ENCODE results near the gene KCNH1.

DNA sequence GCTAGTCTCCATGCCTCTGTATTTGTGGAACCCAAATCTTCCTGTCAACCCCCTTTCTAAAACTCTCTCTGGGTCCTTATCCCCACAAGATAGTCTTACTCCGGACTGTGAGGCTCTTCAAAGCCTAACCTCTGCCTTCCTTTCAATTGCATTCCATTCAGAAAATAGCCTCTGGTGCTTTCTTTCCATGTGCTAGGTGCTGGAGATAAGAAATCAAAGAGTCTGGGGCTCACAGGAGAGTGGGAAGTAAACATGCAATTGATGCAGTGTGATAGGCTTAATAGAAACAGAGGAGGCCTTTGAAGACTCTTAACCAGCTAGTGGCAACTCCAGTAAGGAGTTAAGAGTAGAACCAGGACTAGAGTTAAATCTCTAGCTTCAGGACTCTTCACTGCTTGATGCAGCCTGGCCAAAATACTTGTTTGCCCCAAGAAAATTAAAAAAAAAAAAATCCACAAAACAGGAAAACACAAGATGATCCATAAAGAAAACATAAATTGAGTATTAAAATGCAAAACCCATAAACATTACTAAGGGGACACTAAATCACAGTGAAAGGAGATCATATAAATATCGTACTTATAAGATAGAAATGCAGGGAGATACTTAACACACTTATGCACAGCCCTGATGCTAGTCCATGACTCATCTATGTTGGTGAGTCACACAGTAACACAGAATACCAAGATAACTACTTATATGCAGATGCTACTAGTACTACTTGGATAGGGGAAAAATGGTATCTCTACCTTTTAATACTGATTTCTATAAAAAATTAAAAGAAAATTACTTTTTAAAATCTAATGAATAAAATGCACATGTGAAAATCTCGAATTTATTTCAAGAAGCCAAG lies 341.5 kb downstream of the KCNH1 start:
- TF ChIP-seq, protein P1, sequence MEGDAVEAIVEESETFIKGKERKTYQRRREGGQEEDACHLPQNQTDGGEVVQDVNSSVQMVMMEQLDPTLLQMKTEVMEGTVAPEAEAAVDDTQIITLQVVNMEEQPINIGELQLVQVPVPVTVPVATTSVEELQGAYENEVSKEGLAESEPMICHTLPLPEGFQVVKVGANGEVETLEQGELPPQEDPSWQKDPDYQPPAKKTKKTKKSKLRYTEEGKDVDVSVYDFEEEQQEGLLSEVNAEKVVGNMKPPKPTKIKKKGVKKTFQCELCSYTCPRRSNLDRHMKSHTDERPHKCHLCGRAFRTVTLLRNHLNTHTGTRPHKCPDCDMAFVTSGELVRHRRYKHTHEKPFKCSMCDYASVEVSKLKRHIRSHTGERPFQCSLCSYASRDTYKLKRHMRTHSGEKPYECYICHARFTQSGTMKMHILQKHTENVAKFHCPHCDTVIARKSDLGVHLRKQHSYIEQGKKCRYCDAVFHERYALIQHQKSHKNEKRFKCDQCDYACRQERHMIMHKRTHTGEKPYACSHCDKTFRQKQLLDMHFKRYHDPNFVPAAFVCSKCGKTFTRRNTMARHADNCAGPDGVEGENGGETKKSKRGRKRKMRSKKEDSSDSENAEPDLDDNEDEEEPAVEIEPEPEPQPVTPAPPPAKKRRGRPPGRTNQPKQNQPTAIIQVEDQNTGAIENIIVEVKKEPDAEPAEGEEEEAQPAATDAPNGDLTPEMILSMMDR (IDR thresholded peaks at IDR 0.05), result no peak
- no peak for TF ChIP-seq POLR2A (IDR thresholded peaks at IDR 0.05)
- no peak for TF ChIP-seq EP300 (IDR thresholded peaks at IDR 0.05)
